ENCODE results near the gene NLRP4.

Gene NLRP4

DNA sequence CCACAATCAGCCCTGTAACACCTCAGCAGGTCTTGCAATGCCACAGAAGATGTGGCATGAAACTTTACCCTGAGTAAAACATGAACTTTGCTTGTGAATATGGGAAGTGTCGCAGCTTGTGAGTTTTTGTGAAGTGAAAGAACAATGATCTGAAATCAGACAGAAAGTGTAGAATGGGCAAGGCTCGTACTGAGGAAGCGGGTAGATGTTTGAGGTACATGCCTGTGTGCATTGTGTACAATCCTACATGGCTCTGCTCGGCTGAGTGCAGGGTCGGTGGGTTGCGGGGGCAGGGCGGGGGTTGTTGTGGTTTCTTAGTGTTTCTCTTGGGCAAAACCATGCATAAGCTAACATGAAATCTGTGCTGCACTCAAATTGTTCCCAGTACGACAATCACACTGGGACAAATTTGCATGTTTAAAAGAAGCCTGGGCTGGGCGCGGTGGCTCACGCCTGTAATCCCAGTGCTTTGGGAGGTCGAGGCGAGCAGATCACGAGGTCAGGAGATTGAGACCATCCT, 94.7 kb downstream of the NLRP4 start:
- TF ChIP-seq, protein P1, sequence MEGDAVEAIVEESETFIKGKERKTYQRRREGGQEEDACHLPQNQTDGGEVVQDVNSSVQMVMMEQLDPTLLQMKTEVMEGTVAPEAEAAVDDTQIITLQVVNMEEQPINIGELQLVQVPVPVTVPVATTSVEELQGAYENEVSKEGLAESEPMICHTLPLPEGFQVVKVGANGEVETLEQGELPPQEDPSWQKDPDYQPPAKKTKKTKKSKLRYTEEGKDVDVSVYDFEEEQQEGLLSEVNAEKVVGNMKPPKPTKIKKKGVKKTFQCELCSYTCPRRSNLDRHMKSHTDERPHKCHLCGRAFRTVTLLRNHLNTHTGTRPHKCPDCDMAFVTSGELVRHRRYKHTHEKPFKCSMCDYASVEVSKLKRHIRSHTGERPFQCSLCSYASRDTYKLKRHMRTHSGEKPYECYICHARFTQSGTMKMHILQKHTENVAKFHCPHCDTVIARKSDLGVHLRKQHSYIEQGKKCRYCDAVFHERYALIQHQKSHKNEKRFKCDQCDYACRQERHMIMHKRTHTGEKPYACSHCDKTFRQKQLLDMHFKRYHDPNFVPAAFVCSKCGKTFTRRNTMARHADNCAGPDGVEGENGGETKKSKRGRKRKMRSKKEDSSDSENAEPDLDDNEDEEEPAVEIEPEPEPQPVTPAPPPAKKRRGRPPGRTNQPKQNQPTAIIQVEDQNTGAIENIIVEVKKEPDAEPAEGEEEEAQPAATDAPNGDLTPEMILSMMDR (IDR thresholded peaks at IDR 0.05; ENCODE audit: borderline replicate concordance, insufficient read depth, low read depth, low read length): no peak

More for the DNA sequence above, 94.7 kb downstream of the NLRP4 start:
- no peak overlapping the region for H3K4me3 ChIP-seq (ENCODE audit: low read depth, low read length)

All from GM12875 (cell line).